Panc1 (cell line): ENCODE results near the gene CWC25. TPM values are rescaled to one million over a fixed set of nuclear protein-coding genes. Genes with fewer than 3 reads are reported as not detected.
"Not testable (repeated sequence)": the region's sequence is repeated elsewhere in the genome, so short reads cannot be mapped to it uniquely, and the experiment has no call there.

Experiments
- ATAC-seq: fragments of 200-7000 bp; cut with Tn5 transposase; 2 replicates; pipeline ENCODE4 v1.9.1; 2020; ENCODE audit warnings: mild to moderate bottlenecking, moderate library complexity
- BruUV-seq: library from RNA; stranded (reverse); fragments of 400-500 nt; replicated peaks from 2 replicates; lab custom pipeline; 2021; lab: Mats Ljungman, UMichigan
- CTCF ChIA-PET: fragments of 300-600 bp; sonication (Branson Sonifier 250); formaldehyde crosslinking; loops from one replicate; lab custom pipeline; 2022; ENCODE audit warnings: antibody characterized with exemption; lab: Charles Lee
- POLR2A ChIA-PET: fragments of 300-600 bp; sonication (Branson Sonifier 250); formaldehyde crosslinking; loops from one replicate; lab custom pipeline; 2022; ENCODE audit warnings: antibody characterized with exemption; lab: Charles Lee
- DNase-seq: peaks from one replicate; pipeline ENCODE4 v3.0.0-alpha.2; 2010; ENCODE audit warnings: low read depth, low spot score
- H3K27ac ChIP-seq: 2 replicates; pipeline ENCODE4 v1.5.1; 2011; ENCODE audit warnings: mild to moderate bottlenecking, low read length, inconsistent platforms
- H3K27me3 ChIP-seq: fragments of 200-500 bp; sonication (Bioruptor generic); 2 replicates; pipeline ENCODE4 v1.6.0; 2014; ENCODE audit warnings: low read length, inconsistent platforms; ENCODE audit not compliant: control insufficient read depth, insufficient read depth
- H3K36me3 ChIP-seq: fragments of 200-500 bp; sonication (Bioruptor generic); 2 replicates; pipeline ENCODE4 v1.5.1; 2014; ENCODE audit warnings: inconsistent platforms, mild to moderate bottlenecking, low read length, moderate library complexity; ENCODE audit not compliant: control insufficient read depth, insufficient read depth
- H3K4me1 ChIP-seq: 2 replicates; pipeline ENCODE4 v1.5.1; 2011; ENCODE audit warnings: inconsistent platforms, mild to moderate bottlenecking, low read length, moderate library complexity; ENCODE audit not compliant: control insufficient read depth, insufficient read depth
- H3K4me3 ChIP-seq, 2 experiments: 2 replicates each; pipeline ENCODE4 v1.5.1; 2011 to 2012; ENCODE audit warnings: low read depth in 2 of 2, low read length in 2 of 2, mild to moderate bottlenecking in 2 of 2, inconsistent platforms in 1 of 2, moderate library complexity in 1 of 2
- H3K9me3 ChIP-seq: fragments of 200-500 bp; sonication (Bioruptor generic); 2 replicates; pipeline ENCODE4 v1.5.1; 2014; ENCODE audit warnings: low read depth, mild to moderate bottlenecking, inconsistent platforms, low read length, moderate library complexity; ENCODE audit not compliant: control insufficient read depth, insufficient read depth
- POLR2AphosphoS5 ChIP-seq: IDR thresholded peaks from 2 replicates; pipeline ENCODE4 v1.6.1; 2012; ENCODE audit warnings: mild to moderate bottlenecking, low read depth, low read length, moderate library complexity
- SIN3A ChIP-seq: IDR thresholded peaks from 2 replicates; pipeline ENCODE4 v1.6.1; 2012; ENCODE audit warnings: low read depth, mild to moderate bottlenecking, low read length, moderate library complexity, borderline replicate concordance; ENCODE audit not compliant: insufficient read depth
- TCF7L2 ChIP-seq: IDR thresholded peaks from 2 replicates; pipeline ENCODE4 v1.6.1; 2011; ENCODE audit warnings: mild to moderate bottlenecking, low read depth, low read length, inconsistent platforms
- in situ Hi-C: cut with HindIII; loops from 2 replicates; pipeline ENCODE4 v1.10.0; 2016; ENCODE audit warnings: low sequenced_read_pairs, low pct_unique_long_range_greater_than_20kb
- intact Hi-C: fragments of 100-400 bp; cut with micrococcal nuclease; formaldehyde crosslinking; loops from one replicate; pipeline ENCODE4 v1.10.0; 2022; ENCODE audit not compliant: unreplicated experiment
- total RNA-seq: library from RNA; stranded (reverse); gene quantifications from one replicate; pipeline ENCODE4 v1.2.1, GENCODE V29; 2021; ENCODE audit not compliant: unreplicated experiment
- TF ChIP-seq, protein P1 (sequence below): fragments of 450-650 bp; IDR thresholded peaks from 2 replicates; pipeline ENCODE4 v1.5.1; 2017; ENCODE audit warnings: mild to moderate bottlenecking
- TF ChIP-seq, protein P2 (sequence below), 2 experiments: IDR thresholded peaks; 2 replicates each; pipeline ENCODE4 v1.6.1; 2011 to 2012; ENCODE audit warnings: low read depth in 2 of 2, control low read depth in 1 of 2, low read length in 1 of 2, mild to moderate bottlenecking in 1 of 2, moderate library complexity in 1 of 2; ENCODE audit not compliant: insufficient read depth in 1 of 2

The CWC25 gene
- total RNA-seq, 1 experiment from 2014 or later: 13.6 TPM

DNA sequence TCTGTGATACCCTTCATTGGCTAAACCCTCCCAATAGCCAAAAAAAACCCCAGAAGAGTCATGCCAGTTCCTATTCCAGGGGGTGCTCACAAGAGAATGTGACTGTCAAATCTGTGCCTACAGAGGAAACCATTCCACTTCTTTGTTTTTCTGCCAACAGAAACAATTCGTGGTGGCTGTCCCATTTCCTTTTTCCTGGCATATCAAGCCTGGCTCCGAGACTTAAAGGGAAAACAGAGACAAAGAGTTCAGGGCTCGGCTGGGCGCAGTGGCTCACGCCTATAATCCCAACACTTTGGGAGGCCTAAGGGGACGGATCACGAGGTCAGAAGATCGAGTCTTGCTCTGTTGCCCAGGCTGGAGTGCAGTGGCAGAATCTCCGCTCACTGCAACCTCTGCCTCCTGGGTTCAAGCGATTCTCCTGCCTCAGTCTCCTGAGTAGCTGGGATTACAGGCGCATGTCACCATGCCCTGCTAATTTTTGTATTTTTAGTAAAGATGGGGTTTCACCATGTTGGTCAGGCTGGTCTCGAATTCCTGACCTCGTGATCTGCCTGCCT, 34.9 kb downstream of the CWC25 start:
- in situ Hi-C loops, BruUV-seq, DNase-seq, H3K4me1 ChIP-seq, H3K27me3 ChIP-seq, H3K27ac ChIP-seq, CTCF ChIA-PET, intact Hi-C loops, ATAC-seq, H3K36me3 ChIP-seq, H3K9me3 ChIP-seq, POLR2A ChIA-PET, H3K4me3 ChIP-seq: not testable (repeated sequence)

DNA sequence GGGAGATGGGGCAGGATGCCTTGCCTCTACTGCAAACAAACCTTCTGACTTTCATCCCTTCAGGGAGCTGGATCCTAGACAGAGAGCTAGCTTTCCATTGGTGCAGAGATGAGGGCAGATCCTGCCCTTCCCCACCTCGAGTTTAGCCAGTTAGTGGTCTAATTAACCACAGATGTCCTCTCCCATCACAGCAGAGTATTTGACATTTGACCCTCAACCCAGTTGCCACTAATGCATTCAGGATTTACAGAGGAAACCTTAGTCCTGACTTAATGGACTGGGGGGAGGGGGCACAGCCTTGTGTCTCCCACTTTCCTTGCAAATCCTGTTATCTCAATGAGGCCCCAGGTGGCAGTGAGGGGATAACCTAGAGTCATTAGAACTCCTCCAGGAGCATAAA, 35.9 kb downstream of the CWC25 start:
- intact Hi-C loops: no loop called here
- no peaks in the 10 kb centered on the region for H3K27me3 ChIP-seq
- no peaks in the 10 kb centered on the region for H3K36me3 ChIP-seq
- H3K4me3 ChIP-seq: no peak overlapping the region
- ChIA-PET POLR2A (no interaction called here), CTCF (no interaction called here)
- H3K27ac ChIP-seq: no peak overlapping the region
- ATAC-seq: no peak
- BruUV-seq: no TSS peak
- TF ChIP-seq, protein P1, sequence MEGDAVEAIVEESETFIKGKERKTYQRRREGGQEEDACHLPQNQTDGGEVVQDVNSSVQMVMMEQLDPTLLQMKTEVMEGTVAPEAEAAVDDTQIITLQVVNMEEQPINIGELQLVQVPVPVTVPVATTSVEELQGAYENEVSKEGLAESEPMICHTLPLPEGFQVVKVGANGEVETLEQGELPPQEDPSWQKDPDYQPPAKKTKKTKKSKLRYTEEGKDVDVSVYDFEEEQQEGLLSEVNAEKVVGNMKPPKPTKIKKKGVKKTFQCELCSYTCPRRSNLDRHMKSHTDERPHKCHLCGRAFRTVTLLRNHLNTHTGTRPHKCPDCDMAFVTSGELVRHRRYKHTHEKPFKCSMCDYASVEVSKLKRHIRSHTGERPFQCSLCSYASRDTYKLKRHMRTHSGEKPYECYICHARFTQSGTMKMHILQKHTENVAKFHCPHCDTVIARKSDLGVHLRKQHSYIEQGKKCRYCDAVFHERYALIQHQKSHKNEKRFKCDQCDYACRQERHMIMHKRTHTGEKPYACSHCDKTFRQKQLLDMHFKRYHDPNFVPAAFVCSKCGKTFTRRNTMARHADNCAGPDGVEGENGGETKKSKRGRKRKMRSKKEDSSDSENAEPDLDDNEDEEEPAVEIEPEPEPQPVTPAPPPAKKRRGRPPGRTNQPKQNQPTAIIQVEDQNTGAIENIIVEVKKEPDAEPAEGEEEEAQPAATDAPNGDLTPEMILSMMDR: no peak
- no peak for TF ChIP-seq TCF7L2
- no peak for TF ChIP-seq POLR2AphosphoS5
- TF ChIP-seq, protein P2, sequence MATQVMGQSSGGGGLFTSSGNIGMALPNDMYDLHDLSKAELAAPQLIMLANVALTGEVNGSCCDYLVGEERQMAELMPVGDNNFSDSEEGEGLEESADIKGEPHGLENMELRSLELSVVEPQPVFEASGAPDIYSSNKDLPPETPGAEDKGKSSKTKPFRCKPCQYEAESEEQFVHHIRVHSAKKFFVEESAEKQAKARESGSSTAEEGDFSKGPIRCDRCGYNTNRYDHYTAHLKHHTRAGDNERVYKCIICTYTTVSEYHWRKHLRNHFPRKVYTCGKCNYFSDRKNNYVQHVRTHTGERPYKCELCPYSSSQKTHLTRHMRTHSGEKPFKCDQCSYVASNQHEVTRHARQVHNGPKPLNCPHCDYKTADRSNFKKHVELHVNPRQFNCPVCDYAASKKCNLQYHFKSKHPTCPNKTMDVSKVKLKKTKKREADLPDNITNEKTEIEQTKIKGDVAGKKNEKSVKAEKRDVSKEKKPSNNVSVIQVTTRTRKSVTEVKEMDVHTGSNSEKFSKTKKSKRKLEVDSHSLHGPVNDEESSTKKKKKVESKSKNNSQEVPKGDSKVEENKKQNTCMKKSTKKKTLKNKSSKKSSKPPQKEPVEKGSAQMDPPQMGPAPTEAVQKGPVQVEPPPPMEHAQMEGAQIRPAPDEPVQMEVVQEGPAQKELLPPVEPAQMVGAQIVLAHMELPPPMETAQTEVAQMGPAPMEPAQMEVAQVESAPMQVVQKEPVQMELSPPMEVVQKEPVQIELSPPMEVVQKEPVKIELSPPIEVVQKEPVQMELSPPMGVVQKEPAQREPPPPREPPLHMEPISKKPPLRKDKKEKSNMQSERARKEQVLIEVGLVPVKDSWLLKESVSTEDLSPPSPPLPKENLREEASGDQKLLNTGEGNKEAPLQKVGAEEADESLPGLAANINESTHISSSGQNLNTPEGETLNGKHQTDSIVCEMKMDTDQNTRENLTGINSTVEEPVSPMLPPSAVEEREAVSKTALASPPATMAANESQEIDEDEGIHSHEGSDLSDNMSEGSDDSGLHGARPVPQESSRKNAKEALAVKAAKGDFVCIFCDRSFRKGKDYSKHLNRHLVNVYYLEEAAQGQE (IDR thresholded peaks at IDR 0.05; ENCODE audit: insufficient read depth in 1 of 2, low read depth in 2 of 2, low read length in 1 of 2): no peak
- TF ChIP-seq SIN3A: no peak
- H3K9me3 ChIP-seq: no peaks in the 10 kb centered on the region
- DNase-seq: no peak
- in situ Hi-C loops: no loop called here
- peaks cover 4% of the 10 kb centered on the region; the same call in 1 of the 2 replicates for H3K4me1 ChIP-seq

- H3K27ac ChIP-seq, DNase-seq, BruUV-seq, in situ Hi-C loops, H3K9me3 ChIP-seq, H3K4me3 ChIP-seq, H3K4me1 ChIP-seq, H3K27me3 ChIP-seq, ATAC-seq, intact Hi-C loops, CTCF ChIA-PET, H3K36me3 ChIP-seq: not testable (repeated sequence)
- POLR2A ChIA-PET: interaction anchor here (0.7 kb wide), 1 partner anchor 57 kb away, joined by 10 read pairs; no protein-coding TSS in a partner anchor
Measured at GRCh38 chr17:38787999-38788398, 37.1 kb downstream of the CWC25 start.
